Measurements from ENCODE around the gene PRAC1. TPM values are rescaled to one million over a fixed set of nuclear protein-coding genes. Genes with fewer than 3 reads are reported as not detected.

PRAC1 gene
- total and polyA plus RNA-seq, 2 of the 8 experiments (the other 6 are each of a cell fraction or from before 2014, with no cell fraction given), result not detected

DNA sequence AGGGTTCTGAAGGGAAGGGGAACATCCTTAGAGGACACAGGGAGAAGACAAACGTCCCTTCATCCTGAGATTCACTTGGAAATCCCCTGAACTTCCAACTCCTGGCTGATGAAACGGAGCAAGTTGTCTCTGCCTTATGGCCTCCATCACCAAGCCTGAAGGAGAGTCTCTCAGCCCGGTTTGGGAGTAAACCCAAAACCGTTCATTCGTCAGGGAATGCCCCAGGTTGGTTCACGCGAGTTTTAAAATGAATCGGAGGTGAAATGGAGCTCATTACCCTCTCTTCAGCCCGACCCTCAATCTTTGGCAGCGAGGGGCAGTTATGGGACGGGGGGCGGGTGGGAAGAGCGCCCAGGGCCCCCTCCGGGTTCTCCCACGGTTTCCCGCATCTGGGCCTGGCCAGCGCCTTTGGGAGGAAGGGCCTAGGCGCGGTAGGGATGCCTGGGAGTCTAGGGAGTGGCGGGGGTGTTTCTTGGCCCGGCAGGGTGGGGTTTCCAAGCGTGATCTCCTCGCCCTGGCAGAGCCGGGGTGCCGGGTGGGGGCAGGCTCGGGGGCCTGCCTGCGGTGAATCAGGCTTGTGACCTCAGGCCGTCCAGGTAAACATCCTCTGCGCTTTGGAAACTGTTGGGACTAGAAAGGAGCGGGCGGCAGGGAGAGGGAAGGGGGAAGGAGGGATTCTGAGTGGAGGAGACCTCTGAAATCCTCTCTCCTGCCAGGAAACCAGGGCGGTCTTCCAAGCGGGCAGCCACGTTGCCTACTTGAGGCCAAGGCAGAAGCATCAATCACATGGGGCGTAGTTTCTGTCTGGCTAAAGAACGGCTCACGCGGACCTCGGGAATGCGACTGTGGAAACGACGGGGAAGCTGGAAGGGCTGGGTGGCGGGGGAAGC is 30.3 kb upstream of the PRAC1 start:
- no peak overlapping the region for H2BK12ac ChIP-seq (ENCODE audit: low read depth, low read length)
- H3K23ac ChIP-seq (ENCODE audit: insufficient read length), result no peak overlapping the region
- no peaks in the 10 kb centered on the region; a peak in 1 of 8 replicates for H3K36me3 ChIP-seq (ENCODE audit: control insufficient read depth in 2 of 4, insufficient read depth in 4 of 4, low read length in 3 of 4)
- H3K27me3 ChIP-seq (replicated peaks in 1 of 4; ENCODE audit: control insufficient read depth in 3 of 4, extremely low read depth in 1 of 4, insufficient read depth in 3 of 4, low read length in 3 of 4), result peaks cover 93 to 100% (median 97%) of the 10 kb centered on the region in 4 experiments
- no peak overlapping the region for H3K4me2 ChIP-seq (ENCODE audit: insufficient read depth in 1 of 2, low read depth in 2 of 2, low read length in 2 of 2)
- no peak overlapping the region for H3K4ac ChIP-seq (replicated peaks; ENCODE audit: insufficient read length, low read depth, low read length)
- no peaks in the 10 kb centered on the region for H3K9me3 ChIP-seq (ENCODE audit: insufficient read depth in 2 of 2, low read depth in 1 of 2, low read length in 1 of 2)
- H3K14ac ChIP-seq (ENCODE audit: insufficient read length), result no peak overlapping the region
- FAIRE-seq (no peak), DNase-seq (ENCODE audit: low read depth in 1 of 2, low spot score in 2 of 2) (no peak)
- H3K4me3 ChIP-seq (ENCODE audit: extremely low read depth in 1 of 4, insufficient read depth in 2 of 4, low read depth in 3 of 4, low read length in 4 of 4), result no peak overlapping the region
- peaks cover 24 to 39% of the 10 kb centered on the region in 2 experiments for H4K20me1 ChIP-seq (replicated peaks in 1 of 2; ENCODE audit: control insufficient read depth in 1 of 2, insufficient read depth in 2 of 2, low read length in 2 of 2)
- no peak overlapping the region for H2AK5ac ChIP-seq (ENCODE audit: low read depth, low read length)
- H4K91ac ChIP-seq (replicated peaks; ENCODE audit: insufficient read length, low read length), result no peak overlapping the region
- H2BK20ac ChIP-seq (ENCODE audit: low read length), result no peak overlapping the region
- 10% methylated on average over 35 of the region's 43 CpGs; no CpG with 5 or more reads in 1 of the 2 experiments for WGBS, 2 experiments (ENCODE audit: extremely low coverage in 1 of 2, insufficient coverage in 1 of 2, insufficient read length in 1 of 2, insufficient replicate concordance in 2 of 2, low coverage in 1 of 2, low lambda C conversion rate in 2 of 2, missing lambda C conversion rate in 1 of 2)
- peaks cover under 1 to 9% (median 3%) of the 10 kb centered on the region in 4 experiments; a peak in 6 of 7 replicates for H3K4me1 ChIP-seq (replicated peaks in 1 of 4; ENCODE audit: control insufficient read depth in 3 of 4, insufficient read depth in 4 of 4, low read length in 3 of 4)
- no peak overlapping the region for H4K5ac ChIP-seq (ENCODE audit: insufficient read length, low read depth, low read length)
- peaks cover 2% of the 10 kb centered on the region; the same call in 1 of the 2 replicates for H3K23me2 ChIP-seq (ENCODE audit: low read depth, low read length)
- H2BK15ac ChIP-seq (ENCODE audit: low read length), result no peak overlapping the region
- no peak overlapping the region for H2BK120ac ChIP-seq (replicated peaks; ENCODE audit: low read depth, low read length)
- no peak overlapping the region for H2AFZ ChIP-seq (ENCODE audit: low read length)
- ChIA-PET CTCF (ENCODE audit: partially characterized antibody) (interaction anchor here (0.9 to 18.8 kb wide), 8 partner anchors 9 to 126 kb away, joined by 3 to 186 read pairs (median 5); partner anchors contain the start of gene PRAC2), POLR2A (ENCODE audit: partially characterized antibody) (interaction anchor here (1.5 kb wide), 1 partner anchor 29 kb away, joined by 6 read pairs; the partner anchor contains the start of gene PRAC2)
- H2BK5ac ChIP-seq (ENCODE audit: low read depth, low read length), result no peak overlapping the region
- H3K79me1 ChIP-seq (ENCODE audit: low read depth, low read length), result no peaks in the 10 kb centered on the region
- H3K56ac ChIP-seq (replicated peaks; ENCODE audit: insufficient read length, low read depth, low read length), result no peak overlapping the region
- H4K8ac ChIP-seq (ENCODE audit: extremely low read depth, insufficient read depth, low read length), result no peak overlapping the region; the same call in 1 of the 2 replicates
- H3K9ac ChIP-seq (replicated peaks in 1 of 4; ENCODE audit: extremely low read depth in 1 of 4, low read depth in 3 of 4, low read length in 3 of 4), result no peak overlapping the region
- H3K79me2 ChIP-seq (ENCODE audit: control insufficient read depth in 1 of 2, insufficient read depth in 2 of 2, low read length in 2 of 2), result no peaks in the 10 kb centered on the region
- no peak overlapping the region for H3K27ac ChIP-seq (ENCODE audit: low read depth, low read length)
- H3K18ac ChIP-seq (ENCODE audit: extremely low read depth, low read length), result 0 out of 2 replicates have a peak overlapping the region, but pooled peaks have one; percentile 66
- TF ChIP-seq BRCA1 (IDR thresholded peaks at IDR 0.05; ENCODE audit: low read depth, low read length) (no peak), SUZ12 (IDR thresholded peaks at IDR 0.05; ENCODE audit: low read length) (peak; percentile 84)
